K562 (cell line): ENCODE data around the gene ELMO1. TPM values are rescaled to one million over a fixed set of nuclear protein-coding genes. Genes with fewer than 3 reads are reported as not detected.

ENCODE experiments used
- ATAC-seq: fragments of 200-7000 bp; cut with Tn5 transposase; 3 replicates; pipeline ENCODE4 v1.9.1; 2020; ENCODE audit warnings: moderate library complexity
- BruUV-seq: library from RNA; stranded (reverse); fragments of 400-500 nt; replicated peaks from 2 replicates; lab custom pipeline; 2021; lab: Mats Ljungman, UMichigan
- CTCF ChIA-PET: fragments of 300-600 bp; formaldehyde crosslinking; extraction: SDS; loops from one replicate; lab custom pipeline; 2021; ENCODE audit warnings: low intra/inter-chr PET ratio; lab: Yijun Ruan, JAX
- POLR2A ChIA-PET: fragments of 300-600, 350-650 bp; sonication (Branson Sonifier 250); formaldehyde crosslinking; extraction: SDS; loops from one replicate; lab custom pipeline; 2021; ENCODE audit warnings: antibody characterized with exemption, inconsistent platforms; lab: Yijun Ruan, JAX
- DNase-seq, 4 experiments: peaks; one replicate each; pipeline versions ENCODE4 v3.0.0 to v3.0.0-alpha.2; 2011 to 2018; ENCODE audit warnings: low spot score in 3 of 4, mixed read lengths in 3 of 4; ENCODE audit errors: extremely low read depth in 1 of 4
- FAIRE-seq: peaks from 2 replicates; lab custom pipeline; 2011; peaks lifted over from hg19 to GRCh38; lab: Jason Lieb, UNC
- H2AFZ ChIP-seq: 2 replicates; pipeline ENCODE4 v1.6.0; 2011; ENCODE audit warnings: low read depth, low read length, control low read depth, inconsistent platforms
- H3K27ac ChIP-seq: fragments of 200-600 bp; 3 replicates; pipeline ENCODE4 v1.8.0; 2011; ENCODE audit warnings: low read depth, mild to moderate bottlenecking, control low read depth, inconsistent platforms, low read length, moderate library complexity, mixed read lengths; ENCODE audit errors: extremely low read depth
- H3K27me3 ChIP-seq, 2 experiments: fragments of 300-600 bp in 1 of 2; 2 replicates in 1 of 2; 3 replicates in 1 of 2; pipeline versions ENCODE4 v1.6.0 to v1.8.0; 2011; ENCODE audit warnings: inconsistent platforms in 2 of 2, low read length in 2 of 2, mild to moderate bottlenecking in 1 of 2, mixed read lengths in 1 of 2, moderate library complexity in 1 of 2; ENCODE audit not compliant: control insufficient read depth in 2 of 2, insufficient read depth in 2 of 2
- H3K36me3 ChIP-seq: fragments of 300-600 bp; 3 replicates; pipeline ENCODE4 v1.8.0; 2011; ENCODE audit warnings: mild to moderate bottlenecking, low read length, inconsistent platforms; ENCODE audit not compliant: control insufficient read depth, insufficient read depth
- H3K4me1 ChIP-seq, 2 experiments: fragments of 200-600 bp in 1 of 2; replicated peaks in 1 of 2; 2 replicates in 1 of 2; 3 replicates in 1 of 2; pipeline versions ENCODE4 v1.5.1 to v1.8.0; 2011; ENCODE audit warnings: inconsistent platforms in 2 of 2, low read length in 2 of 2, mild to moderate bottlenecking in 1 of 2, mixed read lengths in 1 of 2, moderate library complexity in 1 of 2; ENCODE audit not compliant: control insufficient read depth in 2 of 2, insufficient read depth in 2 of 2
- H3K4me2 ChIP-seq: 2 replicates; pipeline ENCODE4 v1.6.1; 2011; ENCODE audit warnings: low read length, control low read depth, inconsistent platforms, mixed read lengths; ENCODE audit not compliant: insufficient read depth
- H3K4me3 ChIP-seq: fragments of 200-600 bp; sonication (generic), shearing (Covaris generic); 2 replicates; pipeline ENCODE4 v1.5.1; 2016; ENCODE audit warnings: control low read depth, inconsistent platforms
- H3K79me2 ChIP-seq: fragments of 200-600 bp; 3 replicates; pipeline ENCODE4 v1.8.0; 2011; ENCODE audit warnings: low read length, inconsistent platforms; ENCODE audit not compliant: control insufficient read depth, insufficient read depth
- H3K9ac ChIP-seq, 2 experiments: 2 replicates each; pipeline versions ENCODE4 v1.6.0 to v1.6.1; 2011; ENCODE audit warnings: low read depth in 2 of 2, low read length in 2 of 2, control low read depth in 1 of 2, inconsistent platforms in 1 of 2, mild to moderate bottlenecking in 1 of 2, mixed read lengths in 1 of 2; ENCODE audit not compliant: insufficient read depth in 1 of 2
- H3K9me1 ChIP-seq: one replicate; pipeline ENCODE4 v1.6.0; 2011; ENCODE audit warnings: inconsistent platforms, mild to moderate bottlenecking, low read length, moderate library complexity; ENCODE audit not compliant: control insufficient read depth, insufficient read depth
- H3K9me3 ChIP-seq: replicated peaks from 2 replicates; pipeline ENCODE4 v1.5.1; 2011; ENCODE audit warnings: low read depth, low read length, inconsistent platforms; ENCODE audit not compliant: control insufficient read depth, insufficient read depth
- H4K20me1 ChIP-seq: replicated peaks from 2 replicates; pipeline ENCODE4 v1.6.1; 2011; ENCODE audit warnings: low read length, inconsistent platforms, mixed read lengths; ENCODE audit not compliant: control insufficient read depth, insufficient read depth
- ATF3 ChIP-seq, 2 experiments: fragments of 450-650 bp in 1 of 2; sonication (generic) in 1 of 2; formaldehyde crosslinking in 1 of 2; IDR thresholded peaks in 1 of 2; conservative IDR thresholded peaks in 1 of 2; 2 replicates each; pipeline versions ENCODE4 v1.6.1 to v1.8.1; 2016 to 2023; ENCODE audit warnings: mild to moderate bottlenecking in 2 of 2, moderate library complexity in 2 of 2, inconsistent platforms in 1 of 2, missing genetic modification reagents in 1 of 2
- BCOR ChIP-seq: fragments of 450-650 bp; IDR thresholded peaks from 2 replicates; pipeline ENCODE4 v1.6.1; 2016
- GTF2A2 ChIP-seq: IDR thresholded peaks from 2 replicates; pipeline ENCODE4 v1.6.1; 2016; ENCODE audit warnings: mild to moderate bottlenecking, missing genetic modification characterization, missing compliant biosample characterization
- KDM4B ChIP-seq, 2 experiments: fragments of 450-650 bp in 1 of 2; sonication (generic) in 1 of 2; IDR thresholded peaks; 2 replicates each; pipeline ENCODE4 v1.6.1; 2016 to 2017; ENCODE audit warnings: borderline replicate concordance in 2 of 2, antibody characterized with exemption in 1 of 2, low read depth in 1 of 2, mild to moderate bottlenecking in 1 of 2
- MTA2 ChIP-seq: fragments of 450-650 bp; IDR thresholded peaks from 2 replicates; pipeline ENCODE4 v1.6.1; 2016; ENCODE audit warnings: low read depth
- PKNOX1 ChIP-seq: fragments of 450-650 bp; IDR thresholded peaks from 2 replicates; pipeline ENCODE4 v1.6.1; 2016
- PYGO2 ChIP-seq: fragments of 450-650 bp; IDR thresholded peaks from 2 replicates; pipeline ENCODE4 v1.6.1; 2016; ENCODE audit warnings: mild to moderate bottlenecking, missing genetic modification characterization, moderate library complexity, missing compliant biosample characterization
- RBM25 ChIP-seq: fragments of 200-400 bp; formaldehyde crosslinking; IDR thresholded peaks from 2 replicates; pipeline ENCODE4 v1.6.1; 2018; ENCODE audit warnings: low read length, low read depth, moderate library complexity; ENCODE audit not compliant: severe bottlenecking
- RNF2 ChIP-seq: sonication (generic); IDR thresholded peaks from 2 replicates; pipeline ENCODE4 v1.6.1; 2016
- SOX6 ChIP-seq: fragments of 450-650 bp; IDR thresholded peaks from 2 replicates; pipeline ENCODE4 v1.6.1; 2014; ENCODE audit warnings: mild to moderate bottlenecking
- TCF3 ChIP-seq: sonication (generic); formaldehyde crosslinking; IDR thresholded peaks from 2 replicates; pipeline ENCODE4 v1.4.0; 2020; ENCODE audit warnings: mild to moderate bottlenecking, missing genetic modification reagents
- ZKSCAN8 ChIP-seq: fragments of 200-800 bp; sonication (Bioruptor generic); IDR thresholded peaks from 2 replicates; pipeline ENCODE4 v1.6.1; 2016; ENCODE audit warnings: missing genetic modification characterization, missing compliant biosample characterization
- WGBS: fragments of 100-300 bp; shearing (Covaris generic); methylation state at CpG from one replicate; pipeline ENCODE4 v1.1.6; 2016; ENCODE audit warnings: low coverage, mixed read lengths; ENCODE audit not compliant: insufficient coverage; ENCODE audit errors: missing lambda C conversion rate; 5-methylcytosine and 5-hydroxymethylcytosine counted together
- in situ Hi-C: fragments of 300-500 bp; cut with MboI; formaldehyde crosslinking; loops from 4 replicates; pipeline ENCODE4 v1.15.0; 2018; ENCODE audit warnings: inconsistent platforms, mixed read lengths
- intact Hi-C: fragments of 100-400 bp; cut with micrococcal nuclease; formaldehyde crosslinking; loops from 2 replicates; pipeline ENCODE4 v1.14.2; 2022
- polyA plus RNA-seq, 8 experiments: library from polyadenylated mRNA; depleted of rRNA in 4 of 8; stranded (reverse) in 5 of 8; unstranded in 3 of 8; fragments of >200 nt; fragmentation: Nextera tagmentation in 2 of 8; fragmentation: Illumina TruSeq in 1 of 8; extraction: Ambion mirVana in 2 of 8; extraction: Trizol in 1 of 8; gene quantifications; 2 replicates each; pipeline versions ENCODE4 v1.2.1 to v1.2.3, GENCODE V29; 2011 to 2014; ENCODE audit warnings: inconsistent platforms in 1 of 8, missing spikeins in 1 of 8
- total RNA-seq, 7 experiments: library from RNA; depleted of rRNA in 6 of 7; stranded (reverse); fragments of >200 nt in 6 of 7; fragmentation: Illumina TruSeq in 2 of 7; extraction: Trizol in 2 of 7; gene quantifications; 2 replicates each; pipeline versions ENCODE4 v1.2.1 to v1.2.3, GENCODE V29; 2011 to 2021; ENCODE audit warnings: low replicate concordance in 1 of 7
- TF ChIP-seq, protein P1 (sequence below): fragments of 450-650 bp; conservative IDR thresholded peaks from 2 replicates; pipeline ENCODE4 v1.6.1; 2016; ENCODE audit warnings: missing genetic modification characterization, low read depth, mild to moderate bottlenecking, missing compliant biosample characterization, moderate library complexity
- TF ChIP-seq, protein P2 (sequence below): fragments of 250-450 bp; sonication (Bioruptor Pico); IDR thresholded peaks from 2 replicates; pipeline ENCODE4 v1.8.0; 2022; ENCODE audit warnings: moderate library complexity, mild to moderate bottlenecking, inconsistent platforms

ELMO1 gene
- total and polyA plus RNA-seq, 9 of the 15 experiments (the other 6 are each of a cell fraction or from before 2014, with no cell fraction given): 0.36 to 7.2 (median 3.6) TPM

- TF ChIP-seq KDM4B (IDR thresholded peaks at IDR 0.05; ENCODE audit: borderline replicate concordance in 2 of 2, low read depth in 1 of 2): no peak
- peak; percentile 57; the same call in 1 of the 2 replicates for TF ChIP-seq BCOR
- TF ChIP-seq RBM25: peak; percentile 84
- TF ChIP-seq, all 486 proteins: peak for 2
Measured at GRCh38 chr7:37359180-37359579, 89.5 kb downstream of the ELMO1 start (continued).

- 0 out of 2 replicates have a peak, but pooled peaks cover 1% of the 10 kb centered on the region for H3K9me3 ChIP-seq
- CTCF ChIA-PET: no interaction called here
- in situ Hi-C loops (no loop called here), intact Hi-C loops (no loop called here)
- 0 out of 2 replicates have a peak overlapping the region, but pooled peaks have one; percentile 3 for H3K4me2 ChIP-seq
- H3K9ac ChIP-seq: no peak overlapping the region
- H4K20me1 ChIP-seq: no peaks in the 10 kb centered on the region
- no peaks in the 10 kb centered on the region for H3K79me2 ChIP-seq
- no TSS peak for BruUV-seq
- no peaks in the 10 kb centered on the region for H3K36me3 ChIP-seq
- no peak overlapping the region for H3K4me3 ChIP-seq
- POLR2A ChIA-PET: interaction anchor here (0.6 to 0.7 kb wide), 2 partner anchors 33 to 43 kb away, joined by 3 to 4 read pairs; no protein-coding TSS in a partner anchor
- no peak overlapping the region for H2AFZ ChIP-seq
- peak overlapping the region; percentile 24; the same call in 2 of the 3 replicates for H3K27ac ChIP-seq
- ATAC-seq (peak; percentile 68), FAIRE-seq (peak; percentile 72), DNase-seq (peak; percentile 37 to 80 (median 54))
- no peaks in the 10 kb centered on the region for H3K27me3 ChIP-seq
- 13% methylated on average over 1 of the region's 1 CpG for WGBS
- no peaks in the 10 kb centered on the region for H3K9me1 ChIP-seq
- peaks cover 0 to 44% of the 10 kb centered on the region in 2 experiments; a peak in 4 of 5 replicates for H3K4me1 ChIP-seq
- TF ChIP-seq, protein P1, sequence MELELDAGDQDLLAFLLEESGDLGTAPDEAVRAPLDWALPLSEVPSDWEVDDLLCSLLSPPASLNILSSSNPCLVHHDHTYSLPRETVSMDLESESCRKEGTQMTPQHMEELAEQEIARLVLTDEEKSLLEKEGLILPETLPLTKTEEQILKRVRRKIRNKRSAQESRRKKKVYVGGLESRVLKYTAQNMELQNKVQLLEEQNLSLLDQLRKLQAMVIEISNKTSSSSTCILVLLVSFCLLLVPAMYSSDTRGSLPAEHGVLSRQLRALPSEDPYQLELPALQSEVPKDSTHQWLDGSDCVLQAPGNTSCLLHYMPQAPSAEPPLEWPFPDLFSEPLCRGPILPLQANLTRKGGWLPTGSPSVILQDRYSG: no peak
- peak; percentile 59; the same call in 1 of the 2 replicates for TF ChIP-seq ZKSCAN8 (CRISPR knock-in tag)
- TF ChIP-seq ATF3 (IDR thresholded peaks at IDR 0.05): peak; percentile 14; the same call in 1 of the 2 replicates
- TF ChIP-seq ATF3 (CRISPR knock-in tag; conservative IDR thresholded peaks at IDR 0.05): no peak
- TF ChIP-seq MTA2: peak; percentile 93
- no peak for TF ChIP-seq GTF2A2
- TF ChIP-seq RNF2: peak; percentile 60
- TF ChIP-seq PYGO2 (tag): peak; percentile 74; the same call in 1 of the 2 replicates
- TF ChIP-seq, protein P2, sequence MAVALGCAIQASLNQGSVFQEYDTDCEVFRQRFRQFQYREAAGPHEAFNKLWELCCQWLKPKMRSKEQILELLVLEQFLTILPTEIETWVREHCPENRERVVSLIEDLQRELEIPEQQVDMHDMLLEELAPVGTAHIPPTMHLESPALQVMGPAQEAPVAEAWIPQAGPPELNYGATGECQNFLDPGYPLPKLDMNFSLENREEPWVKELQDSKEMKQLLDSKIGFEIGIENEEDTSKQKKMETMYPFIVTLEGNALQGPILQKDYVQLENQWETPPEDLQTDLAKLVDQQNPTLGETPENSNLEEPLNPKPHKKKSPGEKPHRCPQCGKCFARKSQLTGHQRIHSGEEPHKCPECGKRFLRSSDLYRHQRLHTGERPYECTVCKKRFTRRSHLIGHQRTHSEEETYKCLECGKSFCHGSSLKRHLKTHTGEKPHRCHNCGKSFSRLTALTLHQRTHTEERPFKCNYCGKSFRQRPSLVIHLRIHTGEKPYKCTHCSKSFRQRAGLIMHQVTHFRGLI: peak; percentile 43; the same call in 1 of the 2 replicates
- TF ChIP-seq TCF3 (CRISPR knock-in tag): peak; percentile 57
- peak; percentile 64 for TF ChIP-seq PKNOX1
- TF ChIP-seq SOX6: peak; percentile 90
Measured at GRCh38 chr7:37357637-37357996, 91.0 kb downstream of the ELMO1 start.
